H1 (cell line): ENCODE data around the gene CRLF3. TPM values are rescaled to one million over a fixed set of nuclear protein-coding genes. Genes with fewer than 3 reads are reported as not detected.

Experiments
- CTCF ChIA-PET: fragments of 300-600 bp; sonication (Branson Sonifier 250); formaldehyde crosslinking; loops from one replicate; lab custom pipeline; 2021; ENCODE audit not compliant: partially characterized antibody; lab: Charles Lee
- POLR2A ChIA-PET: fragments of 300-600 bp; sonication (Branson Sonifier 250); formaldehyde crosslinking; loops from one replicate; lab custom pipeline; 2021; ENCODE audit warnings: inconsistent platforms; ENCODE audit not compliant: partially characterized antibody; lab: Charles Lee
- DNase-seq, 2 experiments: peaks; one replicate each; pipeline versions ENCODE4 v3.0.0 to v3.0.0-alpha.2; 2010 to 2022; ENCODE audit warnings: low spot score in 2 of 2, low read depth in 1 of 2, mixed read lengths in 1 of 2
- FAIRE-seq: peaks from 2 replicates; lab custom pipeline; 2011; peaks lifted over from hg19 to GRCh38; lab: Jason Lieb, UNC
- H2AFZ ChIP-seq: 2 replicates; pipeline ENCODE4 v1.8.1; 2012; ENCODE audit warnings: low read length, inconsistent platforms
- H2AK5ac ChIP-seq: 2 replicates; pipeline ENCODE4 v1.6.1; 2013; ENCODE audit warnings: low read depth, low read length
- H2BK120ac ChIP-seq: replicated peaks from 2 replicates; pipeline ENCODE3; 2013; ENCODE audit warnings: low read depth, low read length, inconsistent platforms
- H2BK12ac ChIP-seq: 2 replicates; pipeline ENCODE4 v1.6.1; 2013; ENCODE audit warnings: low read depth, low read length
- H2BK15ac ChIP-seq: 2 replicates; pipeline ENCODE4 v1.6.1; 2013; ENCODE audit warnings: low read length
- H2BK20ac ChIP-seq: 2 replicates; pipeline ENCODE4 v1.6.1; 2013; ENCODE audit warnings: low read length
- H2BK5ac ChIP-seq: 2 replicates; pipeline ENCODE4 v1.6.1; 2013; ENCODE audit warnings: low read depth, low read length
- H3K14ac ChIP-seq: 2 replicates; pipeline ENCODE4 v1.6.1; 2013; ENCODE audit warnings: inconsistent platforms; ENCODE audit not compliant: insufficient read length
- H3K18ac ChIP-seq: 2 replicates; pipeline ENCODE4 v1.6.1; 2013; ENCODE audit warnings: low read length; ENCODE audit errors: extremely low read depth
- H3K23ac ChIP-seq: 2 replicates; pipeline ENCODE4 v1.6.1; 2013; ENCODE audit warnings: inconsistent platforms; ENCODE audit not compliant: insufficient read length
- H3K23me2 ChIP-seq: 2 replicates; pipeline ENCODE4 v1.6.1; 2013; ENCODE audit warnings: low read depth, low read length
- H3K27ac ChIP-seq: 2 replicates; pipeline ENCODE4 v1.6.1; 2011; ENCODE audit warnings: low read depth, low read length, inconsistent platforms
- H3K27me3 ChIP-seq, 4 experiments: replicated peaks in 1 of 4; 1 replicate in 1 of 4; 2 replicates in 3 of 4; pipeline versions ENCODE4 v1.6.1 to v1.8.1; 2011 to 2013; ENCODE audit warnings: low read length in 3 of 4, mild to moderate bottlenecking in 3 of 4, inconsistent platforms in 2 of 4, mixed read lengths in 2 of 4, moderate library complexity in 1 of 4; ENCODE audit not compliant: control insufficient read depth in 3 of 4, insufficient read depth in 3 of 4; ENCODE audit errors: extremely low read depth in 1 of 4
- H3K36me3 ChIP-seq, 4 experiments: 2 replicates each; pipeline versions ENCODE4 v1.6.1 to v1.8.1; 2011 to 2013; ENCODE audit warnings: mild to moderate bottlenecking in 4 of 4, low read length in 3 of 4, moderate library complexity in 2 of 4, control low read depth in 1 of 4, inconsistent platforms in 1 of 4; ENCODE audit not compliant: insufficient read depth in 4 of 4, control insufficient read depth in 2 of 4
- H3K4ac ChIP-seq: replicated peaks from 2 replicates; pipeline ENCODE3; 2013; ENCODE audit warnings: low read length, low read depth, mixed read lengths, inconsistent platforms; ENCODE audit not compliant: insufficient read length
- H3K4me1 ChIP-seq, 4 experiments: replicated peaks in 1 of 4; 1 replicate in 1 of 4; 2 replicates in 3 of 4; pipeline versions ENCODE4 v1.6.1 to v1.8.1; 2011 to 2013; ENCODE audit warnings: low read length in 3 of 4, inconsistent platforms in 2 of 4, mixed read lengths in 1 of 4; ENCODE audit not compliant: insufficient read depth in 4 of 4, control insufficient read depth in 3 of 4
- H3K4me2 ChIP-seq, 2 experiments: 2 replicates each; pipeline versions ENCODE4 v1.6.1 to v1.8.1; 2011 to 2013; ENCODE audit warnings: low read depth in 2 of 2, low read length in 2 of 2, control low read depth in 1 of 2, inconsistent platforms in 1 of 2, mild to moderate bottlenecking in 1 of 2; ENCODE audit not compliant: insufficient read depth in 1 of 2
- H3K4me3 ChIP-seq, 4 experiments: fragments of 200-600, 300-600 bp in 1 of 4; sonication (generic), shearing (Covaris generic), sonication (Bioruptor Twin) in 1 of 4; 2 replicates each; pipeline versions ENCODE4 v1.5.1 to v1.8.1; 2011 to 2016; ENCODE audit warnings: low read length in 4 of 4, low read depth in 3 of 4, control low read depth in 2 of 4, inconsistent platforms in 2 of 4, mild to moderate bottlenecking in 2 of 4, mixed read lengths in 1 of 4, moderate library complexity in 1 of 4; ENCODE audit not compliant: insufficient read depth in 2 of 4; ENCODE audit errors: extremely low read depth in 1 of 4
- H3K56ac ChIP-seq: replicated peaks from 2 replicates; pipeline ENCODE3; 2013; ENCODE audit warnings: low read depth, mild to moderate bottlenecking, mixed read lengths, low read length, inconsistent platforms; ENCODE audit not compliant: insufficient read length
- H3K79me1 ChIP-seq: 2 replicates; pipeline ENCODE4 v1.6.1; 2013; ENCODE audit warnings: low read depth, low read length, control low read depth
- H3K79me2 ChIP-seq, 2 experiments: 2 replicates each; pipeline versions ENCODE4 v1.6.1 to v1.8.1; 2012 to 2013; ENCODE audit warnings: low read length in 2 of 2, mild to moderate bottlenecking in 2 of 2, inconsistent platforms in 1 of 2; ENCODE audit not compliant: insufficient read depth in 2 of 2, control insufficient read depth in 1 of 2
- H3K9ac ChIP-seq, 4 experiments: replicated peaks in 1 of 4; 1 replicate in 1 of 4; 2 replicates in 3 of 4; pipeline versions ENCODE4 v1.6.1 to v1.8.1; 2011 to 2013; ENCODE audit warnings: low read depth in 3 of 4, low read length in 3 of 4, control low read depth in 2 of 4, mild to moderate bottlenecking in 2 of 4, moderate library complexity in 2 of 4, inconsistent platforms in 1 of 4; ENCODE audit errors: extremely low read depth in 1 of 4
- H3K9me3 ChIP-seq, 2 experiments: 2 replicates each; pipeline versions ENCODE4 v1.6.1 to v1.8.1; 2012 to 2013; ENCODE audit warnings: mild to moderate bottlenecking in 2 of 2, moderate library complexity in 2 of 2, control low read depth in 1 of 2, inconsistent platforms in 1 of 2, low read depth in 1 of 2, low read length in 1 of 2, mixed read lengths in 1 of 2; ENCODE audit not compliant: insufficient read depth in 2 of 2
- H4K20me1 ChIP-seq, 2 experiments: replicated peaks in 1 of 2; 2 replicates each; pipeline versions ENCODE3 to v1.8.1; 2011 to 2013; ENCODE audit warnings: inconsistent platforms in 2 of 2, low read length in 2 of 2, mild to moderate bottlenecking in 1 of 2; ENCODE audit not compliant: insufficient read depth in 2 of 2, control insufficient read depth in 1 of 2
- H4K5ac ChIP-seq: 2 replicates; pipeline ENCODE4 v1.6.1; 2013; ENCODE audit warnings: low read length, low read depth, mixed read lengths, inconsistent platforms; ENCODE audit not compliant: insufficient read length
- H4K8ac ChIP-seq: 2 replicates; pipeline ENCODE4 v1.8.0; 2013; ENCODE audit warnings: mild to moderate bottlenecking, moderate library complexity, low read length, inconsistent platforms; ENCODE audit not compliant: insufficient read depth; ENCODE audit errors: extremely low read depth
- H4K91ac ChIP-seq: replicated peaks from 2 replicates; pipeline ENCODE3; 2013; ENCODE audit warnings: low read length, mixed read lengths, inconsistent platforms; ENCODE audit not compliant: insufficient read length
- ASH2L ChIP-seq: fragments of 200-600, 300-600 bp; sonication (generic); IDR thresholded peaks from one replicate; pipeline ENCODE4 v1.7.1; 2017; ENCODE audit warnings: low read length
- KDM4A ChIP-seq: IDR thresholded peaks from one replicate; pipeline ENCODE4 v1.7.1; 2012; ENCODE audit warnings: low read depth, mild to moderate bottlenecking, moderate library complexity, low read length, inconsistent platforms; ENCODE audit not compliant: severe bottlenecking
- NRF1 ChIP-seq: IDR thresholded peaks from 2 replicates; pipeline ENCODE4 v1.6.1; 2011; ENCODE audit warnings: mild to moderate bottlenecking, low read depth, low read length, improper control_type of control experiment
- WGBS, 2 experiments: shearing (Covaris generic) in 1 of 2; methylation state at CpG; one replicate each; pipeline versions ENCODE4 v1.1.6 to v1.1.7; 2013 to 2015; ENCODE audit warnings: low lambda C conversion rate in 2 of 2, mixed read lengths in 2 of 2, inconsistent platforms in 1 of 2, low coverage in 1 of 2, missing lambda C conversion rate in 1 of 2; ENCODE audit not compliant: insufficient replicate concordance in 2 of 2, insufficient coverage in 1 of 2, insufficient read length in 1 of 2; ENCODE audit errors: extremely low coverage in 1 of 2, missing lambda C conversion rate in 1 of 2; 5-methylcytosine and 5-hydroxymethylcytosine counted together
- polyA plus RNA-seq, 7 experiments: library from polyadenylated mRNA; depleted of rRNA in 3 of 7; stranded (reverse) in 5 of 7; unstranded in 2 of 7; fragments of >200 nt in 5 of 7; fragments of 200-250 nt in 2 of 7; gene quantifications; 1 replicate in 5 of 7; 2 replicates in 1 of 7; 4 replicates in 1 of 7; pipeline versions ENCODE4 v1.2.1 to v1.2.3, GENCODE V29; 2011 to 2013; ENCODE audit warnings: missing spikeins in 2 of 7, mixed read lengths in 2 of 7
- total RNA-seq: library from RNA; stranded (reverse); fragmentation: NEBNext Ultra II Directional; extraction: Animal tissue kit (Norgen Biotek cat#: 25700); gene quantifications from 2 replicates; pipeline ENCODE4 v1.2.1, GENCODE V29; 2021

The CRLF3 gene
- total and polyA plus RNA-seq, 2 of the 8 experiments (the other 6 are each of a cell fraction or from before 2014, with no cell fraction given), result 12.7 to 22.7 TPM

DNA sequence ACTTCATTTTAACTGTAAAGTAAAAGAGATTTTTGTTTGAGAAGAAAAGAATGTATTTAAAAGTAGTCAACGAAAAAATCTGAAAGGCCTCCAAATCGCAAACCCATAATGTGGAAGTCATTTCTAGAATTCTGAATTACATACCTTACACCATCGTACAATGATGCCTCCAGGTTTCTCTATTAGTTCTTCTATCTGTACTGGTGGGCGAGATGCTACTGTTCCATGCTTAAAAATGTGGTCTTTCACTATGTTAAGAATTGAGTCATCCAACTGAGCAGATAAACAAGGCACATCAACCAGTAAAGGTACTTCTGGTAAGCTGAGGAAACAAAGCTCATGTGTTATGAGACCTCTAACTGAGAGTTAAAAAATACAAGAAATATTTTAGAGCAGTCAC, 28.5 kb downstream of the CRLF3 start:
- Histone ChIP-seq H3K4me1 (no peaks in the 10 kb centered on the region), H4K91ac (no peak overlapping the region), H4K20me1 (no peaks in the 10 kb centered on the region), H3K23me2 (no peaks in the 10 kb centered on the region; the same call in 1 of the 2 replicates), H3K27me3 (no peaks in the 10 kb centered on the region), H3K9me3 (no peaks in the 10 kb centered on the region), H3K18ac (no peak overlapping the region), H2AFZ (no peak overlapping the region), H3K23ac (no peak overlapping the region), H4K8ac (no peak overlapping the region), H3K79me1 (no peaks in the 10 kb centered on the region), H3K79me2 (no peaks in the 10 kb centered on the region), H3K4me2 (no peak overlapping the region), H3K4me3 (no peak overlapping the region), H4K5ac (no peak overlapping the region), H2AK5ac (no peak overlapping the region), H2BK20ac (no peak overlapping the region), H3K56ac (no peak overlapping the region), H3K36me3 (peaks cover 0 to 61% (median 17%) of the 10 kb centered on the region in 4 experiments; a peak in 3 of 8 replicates), H3K9ac (no peak overlapping the region), H2BK120ac (no peak overlapping the region), H3K4ac (no peak overlapping the region), H2BK12ac (no peak overlapping the region), H2BK15ac (no peak overlapping the region), H2BK5ac (no peak overlapping the region), H3K14ac (no peak overlapping the region), H3K27ac (no peak overlapping the region)
- TF ChIP-seq KDM4A, result no peak
- TF ChIP-seq NRF1, result no peak
- TF ChIP-seq ASH2L, result no peak
- POLR2A ChIA-PET, result interaction anchor here (0.6 to 1.4 kb wide), 3 partner anchors 10 to 584 kb away, joined by 3 to 4 read pairs (median 3); no protein-coding TSS in a partner anchor
- CTCF ChIA-PET, result interaction anchor here (0.7 kb wide), 1 partner anchor 15 kb away, joined by 3 read pairs; no protein-coding TSS in a partner anchor
- WGBS, 2 experiments, result 85 to 100% methylated on average over 1 to 4 of the region's 4 CpGs
- FAIRE-seq, result no peak
- no peak for DNase-seq
